Keratinocyte (primary cell): Measurements from ENCODE around the gene ADGRV1. TPM values are rescaled to one million over a fixed set of nuclear protein-coding genes. Genes with fewer than 3 reads are reported as not detected.

ENCODE experiments used
- DNase-seq: peaks from one replicate; pipeline ENCODE4 v3.0.0-alpha.2; 2011; ENCODE audit warnings: low read depth, missing footprints, low spot score
- FAIRE-seq: peaks from 2 replicates; lab custom pipeline; 2011; peaks lifted over from hg19 to GRCh38; lab: Jason Lieb, UNC
- H2AFZ ChIP-seq: 2 replicates; pipeline ENCODE4 v1.6.0; 2012; ENCODE audit warnings: low read length, control low read depth, inconsistent platforms; ENCODE audit not compliant: control insufficient read depth
- H3K27ac ChIP-seq: 2 replicates; pipeline ENCODE4 v1.5.1; 2011; ENCODE audit warnings: low read length; ENCODE audit not compliant: control insufficient read depth, insufficient read depth
- H3K27me3 ChIP-seq: 3 replicates; pipeline ENCODE4 v1.6.0; 2011; ENCODE audit warnings: low read length; ENCODE audit not compliant: control insufficient read depth, insufficient read depth; ENCODE audit errors: extremely low read depth
- H3K36me3 ChIP-seq, 2 experiments: 2 replicates in 1 of 2; 3 replicates in 1 of 2; pipeline ENCODE4 v1.5.1; 2011; ENCODE audit warnings: low read length in 2 of 2, mild to moderate bottlenecking in 1 of 2; ENCODE audit not compliant: control insufficient read depth in 2 of 2, insufficient read depth in 2 of 2; ENCODE audit errors: extremely low read depth in 1 of 2
- H3K4me1 ChIP-seq: 3 replicates; pipeline ENCODE4 v1.5.1; 2011; ENCODE audit warnings: low read length; ENCODE audit not compliant: control insufficient read depth, insufficient read depth; ENCODE audit errors: extremely low read depth
- H3K4me2 ChIP-seq: 3 replicates; pipeline ENCODE4 v1.6.0; 2011; ENCODE audit warnings: low read depth, low read length; ENCODE audit not compliant: control insufficient read depth, insufficient read depth; ENCODE audit errors: extremely low read depth
- H3K4me3 ChIP-seq, 3 experiments: fragments of 200-600 bp in 1 of 3; sonication (generic) in 1 of 3; 2 replicates in 2 of 3; 3 replicates in 1 of 3; pipeline ENCODE4 v1.5.1; 2011 to 2016; ENCODE audit warnings: low read length in 3 of 3, mild to moderate bottlenecking in 3 of 3, control low read depth in 2 of 3, inconsistent platforms in 1 of 3, low read depth in 1 of 3, mixed read lengths in 1 of 3, mixed run types in 1 of 3, moderate library complexity in 1 of 3; ENCODE audit not compliant: control insufficient read depth in 2 of 3, insufficient read depth in 2 of 3; ENCODE audit errors: extremely low read depth in 1 of 3
- H3K79me2 ChIP-seq: 2 replicates; pipeline ENCODE4 v1.6.0; 2012; ENCODE audit warnings: low read length; ENCODE audit not compliant: control insufficient read depth, insufficient read depth
- H3K9ac ChIP-seq: 3 replicates; pipeline ENCODE4 v1.6.0; 2011; ENCODE audit warnings: low read length; ENCODE audit not compliant: control insufficient read depth, insufficient read depth; ENCODE audit errors: extremely low read depth
- H3K9me1 ChIP-seq: 3 replicates; pipeline ENCODE4 v1.6.0; 2011; ENCODE audit warnings: low read length; ENCODE audit not compliant: control insufficient read depth, insufficient read depth; ENCODE audit errors: extremely low read depth
- H3K9me3 ChIP-seq: 2 replicates; pipeline ENCODE4 v1.5.1; 2012; ENCODE audit warnings: low read depth, low read length; ENCODE audit not compliant: control insufficient read depth
- H4K20me1 ChIP-seq: 3 replicates; pipeline ENCODE4 v1.6.0; 2011; ENCODE audit warnings: low read length; ENCODE audit not compliant: control insufficient read depth, insufficient read depth; ENCODE audit errors: extremely low read depth
- CTCF ChIP-seq, 3 experiments: IDR thresholded peaks in 1 of 3; conservative IDR thresholded peaks in 1 of 3; optimal IDR thresholded peaks in 1 of 3; 2 replicates in 2 of 3; 3 replicates in 1 of 3; pipeline versions ENCODE3 to v1.5.1; 2011; ENCODE audit warnings: low read length in 3 of 3, mild to moderate bottlenecking in 3 of 3, moderate library complexity in 2 of 3, control low read depth in 1 of 3, inconsistent platforms in 1 of 3; ENCODE audit not compliant: insufficient read depth in 2 of 3; ENCODE audit errors: extremely low read depth in 1 of 3
- EZH2 ChIP-seq: IDR thresholded peaks from one replicate; pipeline ENCODE4 v1.6.1; 2012; ENCODE audit warnings: inconsistent platforms, mild to moderate bottlenecking, low read length, moderate library complexity
- dilution Hi-C: fragments of 300-500 bp; cut with MboI; formaldehyde crosslinking; loops from one replicate; pipeline ENCODE4 v1.7.0; 2020; ENCODE audit warnings: low sequenced_read_pairs; ENCODE audit not compliant: extremely low pct_ligation_motif_present
- polyA plus RNA-seq, 5 experiments: library from polyadenylated mRNA; depleted of rRNA in 3 of 5; stranded (reverse) in 3 of 5; stranded (forward) in 1 of 5; unstranded in 1 of 5; fragments of >200 nt; gene quantifications; 1 replicate in 1 of 5; 2 replicates in 3 of 5; 3 replicates in 1 of 5; pipeline versions ENCODE4 v1.2.1 to v1.2.3, GENCODE V29; 2011 to 2012; ENCODE audit warnings: missing spikeins in 2 of 5, low read depth in 1 of 5, low replicate concordance in 1 of 5

Gene ADGRV1
- polyA plus RNA-seq, 1 donor (not counting 4 experiments of a cell fraction or from before 2014, with no cell fraction given) = 0.05 TPM

DNA sequence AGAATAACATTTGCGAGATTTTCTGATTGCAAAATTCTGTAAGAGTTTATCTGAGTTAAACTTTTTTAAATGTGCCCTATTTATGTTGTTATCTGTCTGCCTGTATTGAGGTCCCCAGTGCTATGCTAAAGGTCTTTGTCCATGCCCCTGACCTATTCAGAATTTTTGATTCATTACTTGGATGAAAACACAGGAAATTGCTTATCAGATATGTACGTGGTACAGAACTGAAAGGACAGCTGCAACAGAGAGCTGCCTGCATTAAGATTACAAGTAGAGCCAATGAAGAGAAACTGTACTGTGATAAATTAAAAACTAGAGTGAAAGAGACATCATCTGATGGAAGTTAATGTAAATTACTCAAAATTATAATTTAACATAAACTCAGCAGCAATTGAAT lies 408.8 kb downstream of the ADGRV1 start:
- Histone ChIP-seq H3K36me3 (no peaks in the 10 kb centered on the region), H3K4me1 (no peaks in the 10 kb centered on the region), H3K9ac (no peak overlapping the region), H4K20me1 (no peaks in the 10 kb centered on the region), H3K79me2 (no peaks in the 10 kb centered on the region), H3K9me1 (no peaks in the 10 kb centered on the region), H3K27ac (no peak overlapping the region), H3K27me3 (peaks cover 7% of the 10 kb centered on the region), H3K4me2 (no peak overlapping the region), H2AFZ (no peak overlapping the region), H3K4me3 (no peak overlapping the region), H3K9me3 (peaks cover 3% of the 10 kb centered on the region)
- dilution Hi-C loops = no loop called here
- no peak for DNase-seq
- FAIRE-seq = no peak
- TF ChIP-seq EZH2 = no peak
- no peak for TF ChIP-seq CTCF (optimal IDR thresholded peaks at IDR 0.05 in 1 of 3, IDR thresholded peaks at IDR 0.05 in 1 of 3, conservative IDR thresholded peaks at IDR 0.05 in 1 of 3; ENCODE audit: extremely low read depth in 1 of 3, insufficient read depth in 2 of 3, low read length in 3 of 3)

- no peak for FAIRE-seq
- H3K9me3 ChIP-seq = peaks cover 3% of the 10 kb centered on the region
- no peaks in the 10 kb centered on the region for H3K9me1 ChIP-seq
- H4K20me1 ChIP-seq = no peaks in the 10 kb centered on the region
- no peaks in the 10 kb centered on the region for H3K79me2 ChIP-seq
- H3K27me3 ChIP-seq = peaks cover 7% of the 10 kb centered on the region
- DNase-seq = no peak
- TF ChIP-seq CTCF (optimal IDR thresholded peaks at IDR 0.05 in 1 of 3, IDR thresholded peaks at IDR 0.05 in 1 of 3, conservative IDR thresholded peaks at IDR 0.05 in 1 of 3; ENCODE audit: extremely low read depth in 1 of 3, insufficient read depth in 2 of 3, low read length in 3 of 3) (no peak), EZH2 (no peak)
- H3K4me3 ChIP-seq = no peak overlapping the region
- H3K4me2 ChIP-seq = no peak overlapping the region
- H2AFZ ChIP-seq = no peak overlapping the region
- no peaks in the 10 kb centered on the region for H3K4me1 ChIP-seq
- no peak overlapping the region for H3K9ac ChIP-seq
- no peaks in the 10 kb centered on the region for H3K36me3 ChIP-seq
- H3K27ac ChIP-seq = no peak overlapping the region
- dilution Hi-C loops = no loop called here
Observed at GRCh38 chr5:90967851-90968250, 409.3 kb downstream of the ADGRV1 start.
